Stimulated activated naive CD4-positive, alpha-beta T cell (primary cell): ENCODE measurements around the gene MEIS2.

Experiments used
- DNase-seq, 6 experiments: peaks; one replicate each; lab custom pipeline; 2025; lab: John Stamatoyannopoulos, UW

Gene MEIS2

GRCh38 chr15:36899696-36900095 is 200.7 kb downstream of the MEIS2 start:
- no peak for DNase-seq

- DNase-seq, result no peak
These were observed 201.7 kb downstream of the MEIS2 start for GRCh38 chr15:36898536-36899126.

- no peak for DNase-seq
These were observed 202.5 kb downstream of the MEIS2 start for GRCh38 chr15:36897834-36898233.

GRCh38 chr15:36896949-36897348 is 203.4 kb downstream of the MEIS2 start:
- no peak for DNase-seq

- DNase-seq, result no peak
These were observed 206.3 kb downstream of the MEIS2 start for GRCh38 chr15:36894075-36894474.

- no peak for DNase-seq
These were observed 207.1 kb downstream of the MEIS2 start for GRCh38 chr15:36893276-36893675.

GRCh38 chr15:36888011-36888992 is 212.0 kb downstream of the MEIS2 start:
- no peak for DNase-seq

- DNase-seq, result no peak
These were observed 213.0 kb downstream of the MEIS2 start for GRCh38 chr15:36887214-36887961.

GRCh38 chr15:36886701-36887100 is 213.6 kb downstream of the MEIS2 start:
- no peak for DNase-seq

GRCh38 chr15:36886191-36886590 is 214.2 kb downstream of the MEIS2 start:
- DNase-seq, result no peak

GRCh38 chr15:36885771-36886170 is 214.6 kb downstream of the MEIS2 start:
- DNase-seq, result no peak

GRCh38 chr15:36884936-36885635 is 215.3 kb downstream of the MEIS2 start:
- no peak for DNase-seq

- no peak for DNase-seq
These were observed 215.9 kb downstream of the MEIS2 start for GRCh38 chr15:36884518-36884875.

GRCh38 chr15:36883713-36884517 is 216.4 kb downstream of the MEIS2 start:
- peak in 3 of 6 experiments; percentile 3 to 8 (median 7) for DNase-seq

- DNase-seq, result no peak
These were observed 217.7 kb downstream of the MEIS2 start for GRCh38 chr15:36882487-36883131.

- DNase-seq, result no peak
These were observed 218.3 kb downstream of the MEIS2 start for GRCh38 chr15:36882056-36882455.

- DNase-seq, result no peak
These were observed 218.8 kb downstream of the MEIS2 start for GRCh38 chr15:36881516-36881915.

GRCh38 chr15:36880913-36881460 is 219.4 kb downstream of the MEIS2 start:
- DNase-seq, result no peak

GRCh38 chr15:36880224-36880912 is 220.0 kb downstream of the MEIS2 start:
- DNase-seq, result no peak
